Frontal cortex (tissue), 4 donors: ENCODE measurements around the gene SCG3. TPM values are rescaled to one million over a fixed set of nuclear protein-coding genes. Genes with fewer than 3 reads are reported as not detected.
"Not testable (repeated sequence)": the region's sequence is repeated elsewhere in the genome, so short reads cannot be mapped to it uniquely, and the experiment has no call there.

Experiments
- DNase-seq, 2 donors: peaks; one replicate each; pipeline ENCODE4 v3.0.0; 2012; ENCODE audit warnings: low spot score in 2 of 2
- FAIRE-seq: peaks from 2 replicates; lab custom pipeline; 2012; peaks lifted over from hg19 to GRCh38; lab: Jason Lieb, UNC
- total RNA-seq: library from RNA; depleted of rRNA; stranded (reverse); fragments of >200 nt; gene quantifications from one replicate; pipeline ENCODE4 v1.2.3, GENCODE V29; 2014
- donor health status: control.
- donor health status: control.
- donor health status: control.

Gene SCG3
- total RNA-seq: 37.9 TPM

- FAIRE-seq (no peak), DNase-seq (peak; percentile 9 to 41)
These were observed at the start of gene SCG3 for GRCh38 chr15:51681303-51681963. Gene SCG3, plus strand, starts transcription at chr15:51681503. Its CDS starts 253 bp downstream, at chr15:51681756.

DNA sequence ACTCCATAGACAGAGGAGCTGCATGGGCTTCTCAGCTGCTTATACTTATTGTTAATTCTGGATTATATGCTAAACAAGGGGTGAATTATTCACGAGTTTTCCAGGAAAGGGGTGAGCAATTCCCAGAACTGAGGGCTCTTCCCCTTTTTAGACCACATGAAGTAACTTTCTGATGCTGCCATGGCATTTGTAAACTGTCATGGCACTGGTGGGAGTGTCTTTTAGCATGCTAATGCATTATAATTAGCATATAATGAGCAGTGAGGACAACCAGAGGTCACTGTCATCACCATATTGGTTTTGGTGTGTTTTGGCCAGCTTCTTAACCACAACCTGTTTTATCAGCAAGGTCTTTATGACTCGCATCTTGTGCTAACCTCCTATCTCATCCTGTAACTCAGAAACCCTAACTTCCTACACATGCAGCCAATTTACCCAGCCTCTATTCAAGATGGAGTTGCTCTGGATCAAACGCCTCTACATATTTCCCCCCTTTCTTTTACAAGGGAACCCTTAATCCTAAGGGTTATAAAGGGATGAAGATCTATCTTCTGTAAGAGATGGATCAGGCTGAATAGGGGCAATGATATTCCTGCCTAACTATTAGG is 46.6 kb upstream of the SCG3 start:
- DNase-seq (no peak), FAIRE-seq (no peak)

DNA sequence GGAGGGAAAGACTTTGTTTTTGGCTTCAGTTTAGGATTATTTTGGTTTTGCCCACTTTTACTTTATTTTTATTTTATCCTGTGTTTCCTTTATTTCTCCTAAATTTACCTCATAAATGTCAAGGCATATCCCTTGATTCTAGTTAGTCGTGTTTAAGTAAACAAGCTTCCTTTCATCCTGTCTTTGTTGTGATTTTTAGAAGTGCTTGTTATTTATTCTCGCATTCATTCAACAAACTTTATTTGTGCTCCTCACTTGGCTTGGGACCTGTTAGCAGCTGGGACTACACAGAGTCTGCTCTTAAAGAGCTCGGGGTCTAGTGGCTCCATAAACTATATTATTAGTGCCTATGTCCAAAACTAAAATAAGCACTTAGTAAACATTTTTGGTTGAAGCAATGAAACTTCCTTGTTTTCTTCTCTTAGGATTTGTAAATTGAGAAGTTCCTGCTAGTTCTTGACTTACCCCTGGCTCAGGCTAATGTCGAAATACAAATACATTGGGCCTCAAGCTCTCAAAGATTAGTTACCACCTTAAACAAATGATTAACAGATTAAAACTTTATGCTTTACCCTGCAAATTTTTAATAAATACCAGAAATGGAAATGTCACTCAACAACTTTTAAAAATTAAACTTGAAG is 39.7 kb upstream of the SCG3 start:
- FAIRE-seq (no peak), DNase-seq (no peak)

DNA sequence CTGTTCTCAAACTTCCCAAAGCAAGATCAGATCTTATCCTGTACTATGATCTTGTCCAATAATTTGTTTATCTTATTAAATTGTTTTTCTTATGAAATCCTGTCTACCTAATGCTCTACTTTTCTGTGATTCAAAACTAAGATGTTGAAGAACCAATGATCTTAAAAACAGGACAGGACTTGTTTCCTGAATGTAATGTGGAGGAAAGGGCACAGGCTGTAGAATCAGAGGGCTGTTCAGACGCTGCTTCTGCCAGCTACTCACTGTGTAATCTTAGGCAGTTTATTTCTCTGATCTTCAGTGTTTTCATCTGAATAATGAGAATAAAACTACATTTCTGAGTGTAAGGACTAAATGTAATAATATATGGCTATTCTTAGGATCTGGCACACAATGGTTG is 38.6 kb upstream of the SCG3 start:
- FAIRE-seq (no peak), DNase-seq (no peak)

- FAIRE-seq (no peak), DNase-seq (no peak)
These were observed 34.2 kb upstream of the SCG3 start for GRCh38 chr15:51647128-51647562.

GRCh38 chr15:51648101-51648500 is 33.2 kb upstream of the SCG3 start:
- DNase-seq, FAIRE-seq: not testable (repeated sequence)

GRCh38 chr15:51648643-51649042 is 32.7 kb upstream of the SCG3 start:
- DNase-seq, FAIRE-seq: not testable (repeated sequence)

- DNase-seq: peak; percentile 46 to 60
- FAIRE-seq: peak; percentile 74
These were observed 31.4 kb upstream of the SCG3 start for GRCh38 chr15:51649659-51650521.

GRCh38 chr15:51652084-51652668 is 29.1 kb upstream of the SCG3 start:
- DNase-seq: no peak

GRCh38 chr15:51655401-51656057 is 25.8 kb upstream of the SCG3 start:
- DNase-seq, FAIRE-seq: not testable (repeated sequence)

More at GRCh38 chr15:51652084-51652668, 29.1 kb upstream of the SCG3 start:
- FAIRE-seq: no peak

DNA sequence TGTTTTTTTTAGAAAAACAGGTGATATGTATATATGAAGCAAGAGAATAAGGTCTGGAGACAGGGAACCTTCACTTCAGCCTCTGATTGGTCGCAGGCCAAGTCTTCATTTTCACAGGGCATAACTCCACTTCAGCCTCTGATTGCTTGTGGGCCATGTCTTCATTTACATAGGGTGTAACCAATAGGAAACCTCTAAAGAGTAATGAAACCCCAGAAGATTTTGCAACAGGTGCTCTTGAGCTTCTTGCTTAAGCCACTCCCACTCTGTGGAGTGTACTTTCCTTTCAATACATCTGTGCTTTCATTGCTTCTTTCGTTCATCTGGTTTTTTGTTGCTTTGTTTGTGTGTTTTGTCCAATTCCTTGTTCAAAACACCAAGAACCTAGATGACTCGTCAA is 22.6 kb upstream of the SCG3 start:
- DNase-seq: no peak
- FAIRE-seq: no peak

DNA sequence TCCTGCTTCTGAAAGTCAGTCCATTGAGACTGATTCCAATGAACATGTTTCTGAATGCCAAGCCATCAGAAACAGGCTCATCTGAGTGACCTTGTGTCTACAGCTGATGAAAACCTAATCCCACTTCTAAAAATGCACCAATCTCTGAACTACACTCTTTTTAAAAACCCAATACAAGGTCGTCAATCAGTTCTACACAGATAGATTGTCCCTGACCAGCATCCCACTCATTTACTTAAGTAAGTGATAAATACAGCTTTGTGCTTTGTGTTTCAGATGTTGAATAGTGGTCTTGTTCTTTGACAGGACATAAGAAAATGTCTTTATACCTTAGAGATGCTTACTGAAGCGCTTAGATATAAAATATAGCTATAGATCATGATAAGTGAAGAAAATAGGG is 20.2 kb upstream of the SCG3 start:
- no peak for FAIRE-seq
- DNase-seq: no peak

DNA sequence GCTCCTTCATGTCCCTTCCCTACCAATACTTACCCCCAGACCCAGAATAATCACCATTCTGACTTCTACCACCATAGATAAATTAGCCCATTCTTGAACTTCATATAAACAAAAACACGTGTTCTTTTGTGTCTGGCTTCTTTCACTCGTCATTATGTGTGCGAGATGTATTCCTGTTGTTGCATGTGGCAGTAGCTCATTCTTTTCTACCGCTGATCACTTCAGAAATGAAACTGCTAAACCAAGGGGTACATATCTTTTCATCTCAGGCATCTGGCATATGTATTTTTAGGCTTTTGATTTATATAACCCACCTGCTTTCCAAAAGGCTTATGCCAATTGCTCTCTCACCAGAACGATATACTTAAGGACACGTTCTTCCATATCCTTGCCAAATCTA is 13.8 kb upstream of the SCG3 start:
- FAIRE-seq (no peak), DNase-seq (no peak)

GRCh38 chr15:51668446-51668845 is 12.9 kb upstream of the SCG3 start:
- no peak for FAIRE-seq

DNA sequence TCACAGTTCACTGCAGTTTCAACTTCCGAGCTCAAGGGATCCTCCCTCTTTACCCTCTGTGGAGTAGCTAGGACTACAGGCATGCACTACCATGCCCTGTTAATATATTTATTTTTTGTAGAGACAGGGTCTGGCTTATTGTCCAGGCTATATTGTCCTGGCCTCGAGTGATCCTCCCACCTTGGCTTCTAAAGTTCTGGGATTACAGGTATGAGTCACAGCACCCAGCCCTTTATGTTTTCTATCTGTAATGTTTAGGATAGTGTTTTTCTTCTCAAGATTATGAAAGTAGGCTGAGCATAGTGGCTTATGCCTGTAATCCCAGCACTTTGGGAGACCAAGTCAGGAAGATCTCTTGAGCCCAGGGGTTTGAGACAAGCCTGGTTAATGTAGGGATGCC is 11.9 kb upstream of the SCG3 start:
- DNase-seq (no peak), FAIRE-seq (no peak)

More at GRCh38 chr15:51668446-51668845, 12.9 kb upstream of the SCG3 start:
- DNase-seq: no peak

DNA sequence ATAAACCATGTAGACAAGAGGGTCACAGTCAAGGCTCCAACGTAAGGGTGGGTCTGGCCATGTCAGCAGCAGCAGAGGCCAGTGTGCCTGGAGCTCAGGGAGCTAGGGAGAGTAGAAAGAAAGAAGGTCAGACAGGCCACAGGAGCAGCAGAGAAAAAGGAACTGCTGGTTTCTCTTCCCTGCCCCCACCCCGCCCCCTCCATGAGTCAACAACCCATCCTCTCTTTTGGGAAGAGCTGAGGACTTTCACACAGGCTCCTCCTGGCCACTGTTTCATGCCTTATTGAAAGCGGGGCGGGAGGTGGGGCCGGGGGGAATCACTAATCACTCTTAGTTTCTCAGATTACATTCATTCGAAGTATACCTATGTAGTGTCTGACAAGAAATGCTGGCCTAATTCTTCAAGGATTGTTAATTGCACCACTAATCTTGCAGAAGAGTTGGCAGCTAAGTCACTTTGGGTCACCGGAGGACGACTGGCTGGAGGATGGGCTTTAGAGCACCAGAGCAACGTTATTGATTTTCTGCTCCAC is 9.1 kb upstream of the SCG3 start:
- no peak for FAIRE-seq
- no peak for DNase-seq

DNA sequence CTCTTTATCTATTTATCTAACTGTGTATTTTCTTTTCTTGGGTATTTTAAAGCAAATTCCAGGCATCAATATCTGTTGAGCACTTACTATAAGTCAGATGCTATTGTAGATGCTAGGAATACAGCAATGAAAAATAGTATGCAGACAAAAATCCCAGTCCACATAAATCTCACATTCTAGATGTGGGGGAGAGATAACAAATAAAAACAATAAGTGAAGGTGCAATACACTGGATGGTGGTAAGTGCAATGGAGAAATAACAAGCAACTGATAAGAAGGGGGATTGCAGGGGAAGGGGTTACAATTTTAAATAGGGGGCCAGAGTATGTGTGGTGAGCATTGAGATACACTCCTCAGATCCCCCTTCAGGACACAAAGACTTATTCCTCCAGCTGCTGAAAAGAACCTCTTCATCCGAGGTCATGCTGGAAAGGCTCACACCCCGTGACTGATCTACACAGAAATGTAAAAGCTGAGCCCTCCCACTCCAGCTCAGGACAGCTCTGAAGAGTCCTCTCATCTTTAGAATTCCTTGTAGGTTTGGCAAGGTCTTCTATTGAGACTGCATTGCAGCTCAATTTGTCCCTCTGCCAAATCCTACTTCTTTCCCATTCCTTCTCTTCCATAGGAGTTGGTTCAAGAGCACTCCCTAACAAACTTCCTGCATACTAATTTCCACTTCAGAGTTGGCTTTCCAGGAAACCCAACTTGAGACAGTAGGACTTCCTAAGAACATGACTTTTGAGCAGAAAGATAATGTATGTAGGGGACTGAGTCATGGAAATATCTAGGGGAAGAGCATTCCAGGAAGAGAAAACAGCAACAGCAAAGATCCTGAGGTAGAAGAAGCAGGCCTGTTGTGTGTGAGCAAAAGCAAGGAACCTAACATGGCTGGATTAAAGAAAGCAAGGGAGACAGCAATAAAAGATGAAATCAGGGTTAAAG is 8.1 kb upstream of the SCG3 start:
- DNase-seq: no peak
- no peak for FAIRE-seq

DNA sequence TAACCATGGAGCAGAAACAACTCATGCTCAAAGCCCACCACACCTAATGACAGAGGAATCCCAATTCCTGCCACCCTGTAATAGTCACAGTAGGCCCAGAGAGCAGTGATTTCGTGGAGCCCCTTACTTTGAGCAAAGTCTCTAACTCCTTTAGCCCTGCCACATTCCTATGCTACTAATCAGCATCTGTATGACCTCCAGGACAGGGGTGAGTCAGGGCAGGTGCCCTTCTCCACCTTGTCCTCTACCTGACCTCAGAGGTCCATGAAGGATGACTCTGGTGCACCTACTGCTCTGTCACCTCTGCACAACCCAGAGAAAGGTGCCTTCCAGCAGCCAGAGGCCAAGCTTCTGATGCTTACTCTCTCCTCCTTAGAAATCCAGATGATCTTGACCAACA is 6.1 kb upstream of the SCG3 start:
- DNase-seq: no peak

More for the DNA sequence above, 6.1 kb upstream of the SCG3 start:
- no peak for FAIRE-seq
